ENCODE data around the gene FBXO47.

DNA sequence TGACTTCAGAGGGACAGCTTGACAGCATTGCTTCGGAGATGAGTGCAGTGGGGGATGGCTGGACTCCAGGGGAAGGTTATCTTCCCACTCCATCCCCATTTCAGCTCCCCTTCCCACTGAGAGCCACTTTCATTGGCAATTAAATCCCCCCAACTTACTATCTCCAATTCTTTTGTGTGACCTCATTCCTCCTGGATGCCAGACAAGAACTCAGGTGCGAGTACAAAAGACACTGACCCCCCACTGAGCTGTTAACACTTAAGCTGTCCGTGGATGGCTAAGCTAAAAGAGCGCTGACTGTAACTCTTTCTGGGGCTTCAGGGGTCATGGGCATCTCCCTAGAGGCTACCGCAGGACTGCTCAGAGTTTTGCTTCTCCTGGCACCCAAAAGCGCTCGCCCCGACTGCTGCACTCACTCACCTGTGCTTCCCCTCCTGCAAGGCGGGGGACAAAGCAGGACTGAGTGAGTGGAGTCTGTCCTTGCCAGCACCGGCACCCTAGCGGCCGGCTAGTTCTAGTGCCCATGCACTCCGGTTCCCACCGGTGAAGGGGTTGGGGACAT, 44.8 kb upstream of the FBXO47 start:
- TF ChIP-seq, protein P1, sequence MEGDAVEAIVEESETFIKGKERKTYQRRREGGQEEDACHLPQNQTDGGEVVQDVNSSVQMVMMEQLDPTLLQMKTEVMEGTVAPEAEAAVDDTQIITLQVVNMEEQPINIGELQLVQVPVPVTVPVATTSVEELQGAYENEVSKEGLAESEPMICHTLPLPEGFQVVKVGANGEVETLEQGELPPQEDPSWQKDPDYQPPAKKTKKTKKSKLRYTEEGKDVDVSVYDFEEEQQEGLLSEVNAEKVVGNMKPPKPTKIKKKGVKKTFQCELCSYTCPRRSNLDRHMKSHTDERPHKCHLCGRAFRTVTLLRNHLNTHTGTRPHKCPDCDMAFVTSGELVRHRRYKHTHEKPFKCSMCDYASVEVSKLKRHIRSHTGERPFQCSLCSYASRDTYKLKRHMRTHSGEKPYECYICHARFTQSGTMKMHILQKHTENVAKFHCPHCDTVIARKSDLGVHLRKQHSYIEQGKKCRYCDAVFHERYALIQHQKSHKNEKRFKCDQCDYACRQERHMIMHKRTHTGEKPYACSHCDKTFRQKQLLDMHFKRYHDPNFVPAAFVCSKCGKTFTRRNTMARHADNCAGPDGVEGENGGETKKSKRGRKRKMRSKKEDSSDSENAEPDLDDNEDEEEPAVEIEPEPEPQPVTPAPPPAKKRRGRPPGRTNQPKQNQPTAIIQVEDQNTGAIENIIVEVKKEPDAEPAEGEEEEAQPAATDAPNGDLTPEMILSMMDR (IDR thresholded peaks at IDR 0.05), result no peak
- no peak for TF ChIP-seq POLR2A (IDR thresholded peaks at IDR 0.05)

Measured in adrenal gland (tissue), 5 donors.